H1 (cell line): ENCODE data around the gene GALNT4.

Experiments used
- CTCF ChIP-seq, 3 experiments: IDR thresholded peaks; 1 replicate in 2 of 3; 2 replicates in 1 of 3; pipeline versions ENCODE4 v1.5.1 to v1.6.1; 2011; ENCODE audit warnings: low read length in 3 of 3, mild to moderate bottlenecking in 3 of 3, inconsistent platforms in 2 of 3, low read depth in 1 of 3, moderate library complexity in 1 of 3; ENCODE audit not compliant: insufficient read depth in 1 of 3; ENCODE audit errors: control extremely low read depth in 1 of 3
- RAD21 ChIP-seq, 2 experiments: IDR thresholded peaks in 1 of 2; conservative IDR thresholded peaks in 1 of 2; 2 replicates each; pipeline ENCODE4 v1.6.1; 2011; ENCODE audit warnings: low read depth in 2 of 2, low read length in 2 of 2, improper control_type of control experiment in 1 of 2, inconsistent platforms in 1 of 2, mild to moderate bottlenecking in 1 of 2, moderate library complexity in 1 of 2

- no peak for TF ChIP-seq CTCF (IDR thresholded peaks at IDR 0.05; ENCODE audit: control extremely low read depth in 1 of 3, insufficient read depth in 1 of 3, low read depth in 1 of 3, low read length in 3 of 3)
- TF ChIP-seq RAD21 (IDR thresholded peaks at IDR 0.05 in 1 of 2, conservative IDR thresholded peaks at IDR 0.05 in 1 of 2; ENCODE audit: low read depth in 2 of 2, low read length in 2 of 2), result no peak
Measured at GRCh38 chr12:89484470-89484869, 40.1 kb downstream of the GALNT4 start.
